Measurements from ENCODE around the gene ETNK1.

- no peak for TF ChIP-seq CTCF (IDR thresholded peaks at IDR 0.05; ENCODE audit: low read length)
- no peak for TF ChIP-seq EZH2 (IDR thresholded peaks at IDR 0.05; ENCODE audit: borderline replicate concordance, low read length)
These were observed 42.2 kb downstream of the ETNK1 start for GRCh38 chr12:22667122-22667521.
